ENCODE data around the gene MLYCD.

The MLYCD gene

DNA sequence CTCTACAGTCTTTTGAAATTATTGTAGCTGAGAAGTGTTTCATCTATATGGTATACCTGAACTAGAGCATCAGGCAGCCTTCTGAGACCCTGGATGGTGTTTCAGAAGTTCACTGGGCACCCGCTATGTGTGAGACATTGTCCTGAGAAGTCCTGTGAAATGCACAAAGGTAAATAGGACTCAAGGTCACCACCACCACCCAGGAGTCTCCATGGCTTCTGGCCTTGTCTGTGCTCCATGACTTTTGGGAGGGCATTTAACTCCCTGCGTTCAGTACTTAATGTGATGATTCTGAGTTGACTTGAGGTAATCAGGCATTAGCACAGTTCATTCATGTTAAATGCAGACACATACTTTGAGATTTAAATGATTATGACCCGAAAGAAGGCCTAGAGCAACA, 1.1 kb downstream of the MLYCD start:
- DNase-seq, result no peak

DNA sequence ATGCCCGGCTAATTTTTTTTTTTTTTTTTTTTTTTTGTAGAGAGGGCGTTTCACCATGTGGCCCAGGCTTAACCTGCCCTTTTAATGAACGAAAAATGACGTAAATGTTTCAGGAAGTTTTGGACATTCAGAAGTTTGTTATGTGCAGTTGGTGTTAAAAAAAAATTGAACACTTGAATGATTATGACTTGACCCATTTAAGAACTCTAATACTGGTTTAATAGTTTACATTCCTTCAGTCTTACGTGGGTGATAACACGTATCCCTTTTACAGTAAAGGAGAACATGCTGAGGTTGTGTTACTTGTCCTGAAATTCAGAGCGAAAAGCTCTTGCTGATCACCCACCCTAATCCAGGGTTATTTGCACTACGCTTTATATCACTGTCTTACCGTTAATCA, 1.7 kb downstream of the MLYCD start:
- DNase-seq, result no peak

DNA sequence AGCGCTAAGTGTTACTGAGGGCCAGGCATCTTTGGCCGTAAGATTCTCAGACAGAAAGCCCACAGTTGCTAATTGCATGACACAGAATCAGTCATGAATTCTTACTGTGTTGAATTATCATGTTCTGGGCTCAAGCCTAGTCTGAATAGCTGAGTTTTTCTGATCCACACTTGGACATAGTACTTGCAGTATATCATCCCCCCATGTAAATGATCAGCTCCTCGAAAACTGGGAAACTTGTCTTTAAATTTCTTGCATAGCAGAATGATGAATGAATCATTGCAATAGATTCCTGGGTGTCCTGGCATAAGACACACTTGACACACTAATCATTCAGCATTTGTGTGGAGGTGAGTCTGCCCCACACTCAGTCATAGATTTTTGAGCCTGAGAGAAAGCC, 2.2 kb downstream of the MLYCD start:
- DNase-seq, result peak; percentile 48

DNA sequence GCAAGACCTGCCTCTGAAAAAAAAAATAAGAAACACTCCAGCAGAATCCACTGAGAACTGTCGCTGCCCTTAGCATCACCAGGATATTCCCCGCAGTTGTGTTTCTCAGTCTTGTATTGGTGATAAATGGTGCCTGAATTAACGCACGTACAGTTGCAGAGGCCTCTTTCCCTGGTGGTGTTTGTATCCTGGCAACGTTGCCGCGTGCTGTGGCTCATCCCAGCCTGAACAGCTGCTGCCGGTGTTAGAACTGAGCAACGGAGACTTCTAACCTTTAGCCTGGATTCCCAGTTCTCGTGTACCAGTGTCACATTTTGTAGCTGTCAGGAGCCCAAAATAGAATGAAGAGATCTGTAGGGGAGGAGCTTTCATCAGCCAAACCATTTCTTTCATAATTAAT, 4.8 kb downstream of the MLYCD start:
- DNase-seq, result no peak

DNA sequence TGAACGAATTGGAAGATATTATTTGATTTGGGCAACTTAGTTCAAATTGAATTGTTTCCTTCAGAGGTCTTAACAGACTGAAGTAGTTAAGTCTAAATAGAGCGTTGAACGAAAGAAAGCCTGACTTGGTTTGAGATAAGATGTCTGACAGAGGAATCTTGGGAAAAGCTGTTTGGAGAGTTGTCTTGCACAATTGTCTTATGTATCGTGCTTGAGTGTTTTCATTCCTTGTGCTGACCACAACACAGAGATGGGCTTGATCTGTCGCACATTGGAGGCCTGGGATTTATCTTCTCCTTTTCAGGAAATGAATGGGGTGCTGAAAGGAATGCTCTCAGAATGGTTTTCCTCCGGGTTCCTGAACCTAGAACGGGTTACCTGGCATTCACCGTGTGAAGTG, 7.8 kb downstream of the MLYCD start:
- DNase-seq, result no peak

DNA sequence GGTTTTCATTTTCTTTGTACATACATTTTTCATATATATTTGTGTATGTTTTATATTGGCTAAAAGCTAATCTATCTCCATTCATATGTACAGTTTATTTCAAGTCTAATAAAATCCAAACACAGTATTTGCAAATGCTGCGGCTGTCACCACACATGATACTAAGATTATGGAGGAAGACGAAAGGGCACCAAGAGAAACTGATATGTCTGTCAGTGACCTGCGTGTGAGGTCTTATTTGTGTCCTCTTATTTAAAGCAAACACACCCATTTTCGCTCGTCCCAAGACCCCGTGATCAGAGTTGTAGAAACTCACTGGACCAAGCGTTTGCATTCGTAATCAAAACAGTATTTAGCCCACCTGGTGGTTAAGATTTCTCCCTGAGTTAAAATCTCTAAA, 8.2 kb downstream of the MLYCD start:
- DNase-seq, result no peak

DNA sequence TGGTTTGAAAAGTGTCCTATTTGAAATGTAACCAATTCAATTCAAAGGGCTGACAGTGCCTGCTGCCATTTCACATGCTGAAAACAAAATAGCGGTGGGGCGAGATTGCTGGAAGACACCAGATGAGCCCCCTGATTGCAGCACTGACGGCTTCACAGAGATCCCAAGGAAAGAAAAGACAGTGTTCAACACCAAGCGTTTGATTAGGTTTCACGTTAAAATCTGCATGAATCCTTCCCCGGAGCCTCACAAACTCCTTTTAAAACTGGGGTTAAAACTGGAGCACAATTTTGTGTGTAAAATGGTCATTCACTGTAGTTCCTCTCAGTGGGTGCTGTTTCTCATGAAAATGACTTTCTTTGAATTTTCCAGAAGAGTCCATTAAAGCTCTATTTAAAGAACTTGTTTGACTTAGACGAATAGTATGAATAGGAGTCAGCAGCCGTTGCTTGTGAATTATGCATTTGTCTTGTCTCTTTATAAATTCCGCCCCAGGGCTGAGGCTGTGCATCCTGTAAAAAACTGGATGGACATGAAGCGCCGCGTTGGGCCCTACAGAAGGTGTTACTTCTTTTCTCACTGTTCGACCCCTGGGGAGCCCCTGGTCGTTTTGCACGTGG, 8.8 kb downstream of the MLYCD start:
- no peak for DNase-seq

DNA sequence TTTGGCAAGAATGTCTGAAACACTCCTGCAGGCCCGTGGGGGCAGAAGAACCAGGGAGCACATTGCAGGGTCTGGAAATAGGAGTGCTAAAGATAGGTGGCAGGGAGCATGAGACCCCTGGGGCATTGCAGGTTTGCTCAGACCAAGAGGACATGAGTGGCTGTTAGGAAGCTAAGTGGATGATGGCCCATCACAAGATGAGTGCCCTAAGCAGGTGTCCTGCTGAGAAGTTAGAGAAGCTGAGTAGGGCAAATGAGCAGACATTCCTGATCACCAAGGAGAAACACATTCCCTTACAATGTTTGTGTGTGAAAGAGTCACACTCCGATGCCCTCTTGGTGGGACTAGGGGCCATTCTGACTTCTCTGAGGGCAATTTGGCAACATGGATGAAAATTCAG, 9.9 kb downstream of the MLYCD start:
- DNase-seq, result no peak

DNA sequence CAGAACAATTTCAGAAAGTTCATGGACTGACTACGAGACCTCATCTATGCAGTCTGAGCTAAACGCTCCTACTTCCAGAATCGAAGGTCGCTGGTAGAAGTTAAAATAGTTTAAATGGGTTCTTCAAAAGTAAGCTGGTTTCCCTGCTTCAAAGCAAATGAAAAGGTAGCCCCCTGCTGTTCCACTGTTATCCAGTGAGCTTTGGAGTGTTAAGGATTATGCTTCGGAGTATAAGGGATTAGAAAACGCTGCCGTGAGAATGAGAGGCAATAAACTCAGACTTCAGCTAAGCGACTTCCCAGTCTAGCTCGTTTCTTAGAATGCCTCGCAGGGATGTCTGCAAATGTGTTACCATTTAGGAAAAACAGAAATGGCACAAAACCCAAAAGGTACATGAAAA, 12.4 kb downstream of the MLYCD start:
- no peak for DNase-seq

DNA sequence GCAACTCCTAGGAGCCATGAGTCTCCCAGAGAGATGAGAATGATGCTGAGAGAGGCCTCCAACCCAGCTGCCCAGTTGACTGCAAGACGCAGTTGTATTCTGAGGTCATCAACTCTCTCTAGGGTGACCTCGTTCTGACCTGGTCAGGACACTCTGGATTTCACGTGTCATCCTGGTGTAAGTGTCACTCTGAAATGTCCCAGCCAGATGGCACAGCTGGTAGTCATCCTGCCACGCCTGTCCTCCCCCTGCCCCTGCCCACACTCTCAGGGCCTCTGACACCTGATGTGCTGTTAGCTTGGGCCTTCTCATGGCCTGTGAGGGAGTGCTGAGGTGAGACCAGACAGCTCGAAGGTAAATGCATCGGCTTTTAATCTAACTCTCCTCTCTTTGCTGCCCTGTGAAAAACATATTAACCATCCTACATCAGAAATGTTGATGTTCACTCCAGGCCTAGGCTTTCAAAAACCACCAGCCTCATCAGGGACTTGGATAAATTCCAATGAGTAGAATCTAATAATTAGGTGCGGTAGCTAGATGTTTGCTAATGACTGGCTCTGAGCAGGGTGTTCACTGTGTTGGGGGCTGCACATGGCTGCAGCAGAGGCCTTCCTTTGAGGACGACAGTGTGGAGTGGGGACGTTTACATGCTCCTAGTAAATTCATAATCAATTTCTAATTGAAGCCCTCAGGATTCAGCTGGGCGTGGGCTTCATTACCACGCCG, 13.8 kb downstream of the MLYCD start:
- DNase-seq, result no peak

DNA sequence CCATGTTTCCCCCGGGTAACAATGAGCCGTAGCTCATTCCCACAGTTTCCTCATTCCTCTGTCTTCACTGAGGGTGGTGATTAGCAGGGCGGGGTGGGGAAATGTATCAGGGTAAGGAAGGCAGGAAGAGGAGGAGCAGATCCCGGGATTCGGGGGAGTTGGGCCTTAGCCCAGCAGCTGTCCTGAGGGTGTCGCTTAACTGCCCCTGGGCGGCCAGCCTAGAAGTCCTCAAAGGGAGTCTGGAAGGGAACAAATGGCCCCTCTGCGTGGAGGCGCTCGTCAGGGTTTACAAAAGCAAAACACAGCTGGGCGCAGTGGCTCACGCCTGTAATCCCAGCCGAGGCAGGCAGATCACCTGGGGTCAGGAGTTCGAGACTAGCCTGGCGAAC, 14.3 kb downstream of the MLYCD start:
- DNase-seq, result no peak

DNA sequence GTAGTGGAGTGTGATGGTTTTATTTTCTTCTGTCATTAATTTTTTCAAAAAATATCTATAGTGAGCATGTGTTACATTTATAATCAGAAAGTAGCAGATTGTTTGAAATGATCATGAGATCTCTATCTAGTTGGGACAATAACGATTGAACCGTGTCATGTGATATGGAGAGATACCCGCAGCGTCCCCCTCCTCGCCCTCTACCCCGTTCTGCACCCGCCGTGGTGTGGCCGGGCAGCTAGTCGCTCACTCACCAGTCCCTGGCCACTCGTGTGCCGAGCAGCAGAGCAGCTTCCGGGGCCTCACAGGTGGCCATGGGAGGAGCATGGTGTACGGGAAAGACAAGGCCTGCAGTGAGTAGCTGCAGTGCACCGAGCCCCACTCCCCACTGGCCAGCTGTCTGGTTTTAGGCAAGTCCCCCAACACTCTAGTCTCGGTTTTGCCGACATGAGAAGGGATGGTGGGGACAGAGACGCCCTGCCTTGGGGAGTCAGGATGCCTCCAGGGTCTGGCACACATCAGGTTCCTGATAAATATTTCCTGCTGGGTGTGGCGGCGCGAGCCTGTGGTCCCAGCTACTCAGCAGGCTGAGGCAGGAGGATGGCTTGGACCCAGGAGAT, 15.3 kb downstream of the MLYCD start:
- DNase-seq, result no peak

DNA sequence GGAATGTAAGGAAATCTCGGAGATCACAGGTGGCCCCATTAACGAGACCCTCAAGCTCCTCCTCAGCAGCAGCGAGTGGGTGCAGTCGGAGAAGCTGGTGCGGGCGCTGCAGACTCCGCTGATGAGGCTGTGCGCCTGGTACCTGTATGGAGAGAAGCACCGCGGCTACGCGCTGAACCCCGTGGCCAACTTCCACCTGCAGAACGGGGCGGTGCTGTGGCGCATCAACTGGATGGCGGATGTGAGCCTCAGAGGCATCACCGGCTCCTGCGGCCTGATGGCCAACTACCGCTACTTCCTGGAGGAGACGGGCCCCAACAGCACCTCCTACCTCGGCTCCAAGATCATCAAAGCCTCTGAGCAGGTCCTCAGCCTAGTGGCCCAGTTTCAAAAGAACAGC, 16.2 kb downstream of the MLYCD start:
- DNase-seq, result no peak

DNA sequence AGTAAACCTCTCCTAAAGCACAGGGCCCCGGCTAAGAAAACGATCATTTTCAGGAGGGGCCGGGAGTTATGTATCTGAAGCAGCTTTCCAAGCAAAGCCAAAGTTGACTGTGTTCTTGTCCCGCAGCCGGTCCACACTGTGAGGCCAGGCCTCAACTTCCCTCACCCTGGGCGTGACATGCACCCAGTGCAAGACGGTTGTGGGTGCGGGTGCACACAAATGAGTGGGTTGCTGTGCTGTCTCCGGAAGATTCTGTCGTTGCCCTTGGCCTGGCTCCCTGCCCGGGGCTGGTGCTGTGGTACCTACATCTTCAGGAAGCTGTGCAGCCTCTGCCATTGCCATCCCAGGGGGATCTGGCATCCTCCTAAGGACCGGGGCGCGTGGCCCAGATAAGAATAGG, 16.6 kb downstream of the MLYCD start:
- DNase-seq, result no peak

DNA sequence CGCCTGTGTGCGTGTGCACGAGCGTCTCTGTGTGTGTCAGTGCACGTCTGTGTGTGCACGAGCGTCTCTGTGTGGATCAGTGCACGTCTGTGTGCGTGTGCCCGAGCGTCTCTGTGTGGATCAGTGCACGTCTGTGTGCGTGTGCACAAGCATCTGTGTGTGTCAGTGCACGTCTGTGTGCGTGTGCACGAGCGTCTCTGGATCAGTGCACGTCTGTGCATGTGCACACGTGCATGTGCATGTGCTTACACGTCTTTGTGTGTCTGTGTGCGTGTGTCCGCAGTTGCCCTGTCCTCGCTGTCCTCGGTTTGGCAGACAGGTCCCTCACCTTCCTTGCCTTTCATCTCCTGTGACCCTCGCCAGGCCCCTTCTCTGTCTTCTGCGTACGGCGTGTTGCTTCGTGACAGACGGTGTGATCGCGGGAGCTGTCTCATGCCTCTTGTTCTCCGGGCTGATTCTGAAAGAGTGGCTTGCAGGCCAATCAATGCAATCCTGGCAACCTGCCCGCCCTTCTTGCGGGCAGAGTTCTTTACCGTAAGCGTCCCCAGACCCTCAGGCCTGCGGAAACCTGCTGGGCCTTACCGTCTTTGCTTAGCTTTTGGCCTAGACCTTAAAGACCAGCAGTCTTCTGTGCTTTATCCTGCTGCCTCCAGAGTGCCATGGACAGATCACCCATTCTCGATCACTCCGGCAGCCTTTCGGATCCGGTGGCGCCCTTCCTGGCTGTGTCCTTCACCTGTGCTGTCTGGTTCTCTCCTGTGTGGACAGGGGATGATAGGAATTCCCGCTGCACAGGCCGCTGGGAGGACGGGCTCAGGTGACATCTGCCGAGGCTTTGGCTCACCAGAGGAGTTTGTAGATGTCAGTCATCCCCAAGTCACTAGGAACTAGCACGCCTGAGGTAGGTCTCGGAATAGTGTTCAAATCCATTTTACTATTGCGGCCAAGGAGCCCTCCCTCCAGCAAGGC, 18.5 kb downstream of the MLYCD start:
- DNase-seq, result no peak

DNA sequence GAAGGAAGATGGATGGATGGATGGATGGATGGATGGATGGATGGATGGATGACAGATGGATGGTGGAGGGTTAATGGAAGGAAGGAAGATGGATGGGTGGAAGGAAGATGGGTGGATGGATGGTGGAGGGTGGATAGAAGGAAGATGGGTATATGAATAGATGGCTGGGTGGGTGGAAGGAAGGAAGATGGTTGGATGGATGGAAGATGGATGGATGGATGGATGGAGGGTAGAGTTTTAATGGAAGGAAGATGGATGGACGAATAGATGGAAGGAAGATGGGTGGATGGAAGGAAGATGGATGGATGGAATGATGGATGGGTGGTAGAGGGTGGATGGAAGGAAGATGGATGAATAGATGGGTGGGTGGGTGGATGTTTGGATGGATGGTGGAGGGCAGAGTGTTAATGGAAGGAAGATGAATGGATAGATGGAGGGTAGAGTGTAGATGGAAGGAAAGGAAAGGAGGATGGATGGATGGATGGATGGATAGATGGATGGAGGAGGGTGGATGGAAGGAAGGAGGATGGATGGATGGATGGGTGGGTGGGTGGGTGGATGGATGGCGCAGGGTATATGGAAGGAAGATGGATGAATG, 22.1 kb downstream of the MLYCD start:
- DNase-seq, result no peak

DNA sequence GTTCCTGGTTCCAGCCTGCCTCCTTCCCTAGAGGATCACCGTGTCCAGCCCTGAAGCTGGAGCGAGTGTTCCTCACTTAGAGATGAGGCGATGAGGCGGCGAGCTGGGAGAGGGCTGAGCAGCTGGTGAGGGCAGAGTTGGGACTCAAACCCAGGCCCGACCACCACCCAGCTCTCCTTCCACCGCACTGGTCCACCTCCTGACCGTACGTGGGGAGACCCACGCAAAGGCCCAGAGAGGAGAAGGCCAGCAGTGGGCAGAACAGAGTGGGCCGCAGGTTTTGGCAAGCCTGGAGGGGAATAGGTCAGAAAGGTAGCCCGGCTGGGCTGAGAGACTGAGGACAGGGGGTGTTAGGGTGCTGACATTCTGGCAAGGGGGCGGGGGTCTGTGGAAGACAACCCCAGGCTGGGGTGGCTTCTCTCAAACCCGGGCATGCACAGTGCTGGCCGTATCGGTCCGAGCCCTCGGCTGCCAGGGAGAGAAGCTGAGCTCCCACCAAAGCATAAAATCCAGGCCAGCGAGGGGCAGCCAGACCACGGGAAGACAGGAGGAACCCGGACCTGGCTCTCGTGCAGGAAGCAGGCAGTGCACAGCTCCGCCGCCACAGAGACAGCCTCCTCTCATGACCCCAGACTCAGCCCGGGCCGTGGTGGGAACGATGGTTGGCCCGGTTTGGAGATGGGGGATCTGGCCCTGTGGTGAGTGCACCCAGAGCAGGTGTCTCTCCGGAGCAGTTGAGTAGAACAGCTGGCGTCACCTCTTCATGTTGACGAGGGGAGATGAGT, 24.9 kb downstream of the MLYCD start:
- no peak for DNase-seq

DNA sequence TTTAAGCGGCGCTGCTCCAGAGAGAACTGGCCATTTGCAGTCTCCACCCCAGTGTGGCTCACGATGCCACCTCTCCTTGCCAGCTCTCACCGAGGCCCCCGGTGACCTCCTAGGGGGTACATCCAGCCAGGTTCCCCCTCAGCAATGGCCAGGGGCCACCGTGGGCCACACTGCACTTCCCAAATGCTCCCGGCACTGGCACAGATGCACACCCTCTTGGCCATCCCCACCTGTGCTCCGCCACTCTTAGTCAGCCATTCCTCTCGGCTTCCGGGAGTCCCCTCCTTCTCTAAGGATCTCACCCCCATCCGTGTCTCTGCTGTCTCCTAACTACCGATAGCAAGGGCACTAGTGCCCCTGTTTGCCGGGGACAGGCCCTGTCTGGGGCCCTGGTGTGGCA, 25.8 kb downstream of the MLYCD start:
- no peak for DNase-seq

DNA sequence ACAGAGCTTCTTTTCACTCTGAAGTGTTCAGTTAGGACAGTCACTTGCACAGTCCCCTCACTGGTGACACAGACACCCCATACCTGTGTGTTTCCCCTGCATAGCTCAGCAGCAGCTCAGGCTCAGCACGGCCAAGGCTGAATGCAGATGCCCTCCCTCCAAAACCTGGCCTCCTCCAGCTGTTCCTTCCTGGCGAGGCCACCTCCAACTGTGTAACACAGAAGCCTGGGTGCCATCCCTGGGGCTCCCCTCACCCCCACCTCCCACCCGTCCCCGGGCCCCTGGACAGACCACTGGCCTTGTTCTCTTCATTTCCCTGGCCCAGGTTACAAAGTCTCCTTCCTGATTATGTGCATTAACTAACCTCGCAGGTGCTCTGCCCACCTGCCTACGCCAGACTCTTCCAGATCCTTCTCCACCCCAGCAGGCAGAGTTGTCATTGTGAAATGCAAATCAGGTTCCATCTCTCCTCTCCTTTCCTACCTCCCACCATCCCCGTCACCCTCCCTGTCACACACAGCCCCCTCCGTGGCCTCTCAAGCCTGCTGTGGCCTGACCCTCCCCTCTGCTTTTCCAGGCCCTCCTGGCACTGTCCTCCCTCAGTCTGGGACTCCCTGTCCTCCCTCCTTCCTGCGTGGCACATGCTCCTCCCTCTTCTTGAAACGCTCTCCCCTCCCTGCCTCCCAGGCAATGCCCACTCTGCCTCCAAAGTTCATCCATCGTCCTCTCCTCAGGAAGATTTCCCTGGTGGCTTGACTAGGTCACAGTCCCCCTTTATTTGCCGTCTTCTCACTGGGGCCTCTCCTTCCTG, 26.4 kb downstream of the MLYCD start:
- DNase-seq, result no peak

DNA sequence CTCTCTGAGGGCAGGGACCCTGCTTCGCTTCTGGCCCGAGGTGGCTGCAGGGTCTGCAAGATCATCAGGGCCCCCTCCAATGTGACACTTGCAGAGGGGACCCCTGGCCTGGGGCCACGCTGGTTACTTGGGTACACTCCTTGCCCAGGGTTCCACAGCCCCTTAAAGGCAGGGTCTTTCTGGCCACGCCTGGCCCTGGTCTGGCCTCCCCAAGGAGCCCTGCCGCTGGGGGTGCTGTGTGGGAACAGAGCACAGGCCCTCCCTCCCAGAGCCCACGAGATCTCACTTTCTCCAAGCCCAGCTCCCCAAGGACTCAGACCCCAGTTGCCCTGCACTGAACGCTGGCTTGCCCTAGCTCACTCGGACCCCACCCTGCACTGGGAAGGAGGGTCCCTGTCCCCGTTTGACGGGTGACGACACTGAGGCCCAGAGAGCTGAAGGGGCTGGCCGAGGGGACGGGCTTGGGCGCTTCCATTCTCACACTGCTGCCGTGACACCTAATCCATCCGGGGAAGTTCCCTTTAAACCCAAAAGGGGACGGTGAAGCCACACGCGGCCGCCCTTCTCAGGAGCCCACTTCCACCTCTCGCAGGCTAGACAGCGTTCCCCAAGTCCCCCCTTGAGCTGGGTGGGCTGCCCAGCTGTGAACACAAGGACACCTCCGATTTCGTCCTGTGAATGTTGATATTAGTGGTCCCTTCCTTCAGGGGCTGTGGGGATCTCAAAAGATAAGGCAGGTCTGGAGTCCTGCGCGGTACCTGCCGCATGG, 27.2 kb downstream of the MLYCD start:
- DNase-seq, result no peak

Measured in kidney glomerular epithelial cell (primary cell).